Measurements from ENCODE around the gene C6orf62. TPM values are rescaled to one million over a fixed set of nuclear protein-coding genes. Genes with fewer than 3 reads are reported as not detected.
"Not testable (repeated sequence)": the region's sequence is repeated elsewhere in the genome, so short reads cannot be mapped to it uniquely, and the experiment has no call there.

C6orf62 gene
- total RNA-seq, 1 experiment from 2014 or later: 94.4 TPM

DNA sequence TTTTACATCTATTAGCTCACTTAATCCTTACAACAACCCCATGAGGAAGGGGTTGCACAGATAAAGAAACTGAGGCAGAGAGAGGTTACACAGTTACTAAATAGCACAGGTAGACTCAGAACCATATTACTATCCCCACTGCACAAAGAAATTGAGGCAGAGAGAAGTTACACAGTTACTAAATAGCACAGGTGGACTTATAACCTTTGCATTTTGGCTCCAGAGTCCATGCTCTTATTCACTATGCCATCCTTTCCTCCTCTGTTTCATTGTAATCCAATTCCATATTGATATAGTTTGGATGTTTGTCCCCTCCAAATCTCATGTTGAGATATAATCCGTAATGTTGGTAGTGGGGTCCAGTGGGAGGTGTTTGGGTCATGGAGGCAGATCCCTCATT is 55.8 kb downstream of the C6orf62 start:
- H3K36me3 ChIP-seq: peaks cover 47% of the 10 kb centered on the region

GRCh38 chr6:24662236-24662635 is 56.7 kb downstream of the C6orf62 start:
- Histone ChIP-seq H3K27ac (no peak overlapping the region), H3K27me3 (replicated peaks) (no peaks in the 10 kb centered on the region), H3K4me1 (replicated peaks) (peaks cover 8% of the 10 kb centered on the region), H3K9me3 (replicated peaks) (no peaks in the 10 kb centered on the region), H3K36me3 (peaks cover 54% of the 10 kb centered on the region), H3K4me3 (no peak overlapping the region)
- DNase-seq (ENCODE audit: low read depth in 1 of 2, low spot score in 2 of 2): no peak

More for the DNA sequence above, 55.8 kb downstream of the C6orf62 start:
- Histone ChIP-seq H3K27me3 (replicated peaks) (no peaks in the 10 kb centered on the region), H3K4me1 (replicated peaks) (peaks cover 13% of the 10 kb centered on the region), H3K9me3 (replicated peaks) (no peaks in the 10 kb centered on the region), H3K27ac (no peak overlapping the region), H3K4me3 (no peak overlapping the region)
- DNase-seq (ENCODE audit: low read depth in 1 of 2, low spot score in 2 of 2): no peak

DNA sequence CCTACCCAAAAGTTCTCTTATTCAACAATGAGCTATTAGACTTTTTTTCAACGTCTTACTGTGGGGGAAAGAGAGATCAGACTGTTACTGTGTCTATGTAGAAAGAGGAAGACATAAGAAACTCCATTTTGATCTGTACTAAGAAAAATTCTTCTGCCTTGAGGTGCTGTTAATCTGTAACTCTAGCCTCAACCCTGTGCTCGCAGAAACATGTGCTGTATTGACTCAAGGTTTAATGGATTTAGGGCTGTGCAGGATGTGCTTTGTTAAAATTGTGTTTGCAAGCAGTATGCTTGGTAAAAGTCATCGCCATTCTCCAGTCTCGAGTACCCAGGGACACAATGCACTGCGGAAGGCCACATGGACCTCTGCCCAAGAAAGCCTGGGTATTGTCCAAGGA is 57.2 kb downstream of the C6orf62 start:
- not testable (repeated sequence) for H3K9me3 ChIP-seq (replicated peaks); H3K27me3 ChIP-seq (replicated peaks); H3K4me1 ChIP-seq (replicated peaks)

GRCh38 chr6:24660105-24660504 is 58.8 kb downstream of the C6orf62 start:
- Histone ChIP-seq H3K4me1 (replicated peaks) (no peaks in the 10 kb centered on the region; the same call in 1 of the 2 replicates), H3K27me3 (replicated peaks) (no peaks in the 10 kb centered on the region), H3K36me3 (peaks cover 47% of the 10 kb centered on the region), H3K4me3 (no peak overlapping the region), H3K27ac (no peak overlapping the region), H3K9me3 (replicated peaks) (no peaks in the 10 kb centered on the region)
- DNase-seq (ENCODE audit: low read depth in 1 of 2, low spot score in 2 of 2): no peak

More for the DNA sequence above, 57.2 kb downstream of the C6orf62 start:
- DNase-seq (ENCODE audit: low read depth in 1 of 2, low spot score in 2 of 2); H3K27ac ChIP-seq; H3K4me3 ChIP-seq: not testable (repeated sequence)
- peaks cover 54% of the 10 kb centered on the region for H3K36me3 ChIP-seq

GRCh38 chr6:24659561-24659960 is 59.4 kb downstream of the C6orf62 start:
- H3K9me3 ChIP-seq (replicated peaks): no peaks in the 10 kb centered on the region
- no peak overlapping the region for H3K27ac ChIP-seq
- no peaks in the 10 kb centered on the region for H3K27me3 ChIP-seq (replicated peaks)
- H3K4me3 ChIP-seq: no peak overlapping the region
- H3K4me1 ChIP-seq (replicated peaks): no peaks in the 10 kb centered on the region
- peaks cover 44% of the 10 kb centered on the region for H3K36me3 ChIP-seq
- DNase-seq (ENCODE audit: low read depth in 1 of 2, low spot score in 2 of 2): no peak

- H3K4me3 ChIP-seq: no peak overlapping the region
- no peak overlapping the region for H3K27ac ChIP-seq
- H3K9me3 ChIP-seq (replicated peaks): no peaks in the 10 kb centered on the region
- no peaks in the 10 kb centered on the region for H3K27me3 ChIP-seq (replicated peaks)
- DNase-seq (ENCODE audit: low read depth in 1 of 2, low spot score in 2 of 2): no peak
- peaks cover 47% of the 10 kb centered on the region for H3K36me3 ChIP-seq
- no peaks in the 10 kb centered on the region for H3K4me1 ChIP-seq (replicated peaks)
Observed at GRCh38 chr6:24658573-24659560, 60.1 kb downstream of the C6orf62 start.

GRCh38 chr6:24655215-24655614 is 63.7 kb downstream of the C6orf62 start:
- no peak for DNase-seq (ENCODE audit: low read depth in 1 of 2, low spot score in 2 of 2)
- no peaks in the 10 kb centered on the region for H3K27me3 ChIP-seq (replicated peaks)
- no peaks in the 10 kb centered on the region for H3K9me3 ChIP-seq (replicated peaks)
- no peak overlapping the region for H3K27ac ChIP-seq
- H3K4me1 ChIP-seq (replicated peaks): no peaks in the 10 kb centered on the region
- no peak overlapping the region for H3K4me3 ChIP-seq
- H3K36me3 ChIP-seq: peaks cover 57% of the 10 kb centered on the region

Other genes with a start within 250 kb of the C6orf62 start
- gene GPLD1, start 229.6 kb downstream of the C6orf62 start, total RNA-seq (2014; rRNA removed; shearing (Covaris generic)): 0.34 and 0.74 TPM in 2 replicates
- 0.66 and 0.78 TPM in 2 replicates for gene ALDH5A1, start 224.2 kb downstream of the C6orf62 start, total RNA-seq (2014; rRNA removed; shearing (Covaris generic))
- not detected in 2 replicates for gene KIAA0319, start 73.0 kb downstream of the C6orf62 start, total RNA-seq (2014; rRNA removed; shearing (Covaris generic))
- gene TDP2, start 52.3 kb downstream of the C6orf62 start, total RNA-seq (2014; rRNA removed; shearing (Covaris generic)): 23.4 and 23.6 TPM in 2 replicates
- 7.5 and 10.6 TPM in 2 replicates for gene ACOT13, start 52.1 kb downstream of the C6orf62 start, total RNA-seq (2014; rRNA removed; shearing (Covaris generic))
- 88.5 and 102 TPM in 2 replicates for gene GMNN, start 55.8 kb upstream of the C6orf62 start, total RNA-seq (2014; rRNA removed; shearing (Covaris generic))
- not detected in 2 replicates for gene ARMH2, start 79.8 kb upstream of the C6orf62 start, total RNA-seq (2014; rRNA removed; shearing (Covaris generic))
- gene RIPOR2, start 216.8 kb upstream of the C6orf62 start, total RNA-seq (2014; rRNA removed; shearing (Covaris generic)): 4.5 and 6.2 TPM in 2 replicates